SK-N-SH treated with all-trans-retinoic acid at 6 μM for 48 hours (cell line): Measurements from ENCODE around the gene FNDC11.

ENCODE experiments used
- PATZ1 ChIP-seq: fragments of 250-450 bp; sonication (Bioruptor Pico); IDR thresholded peaks from 2 replicates; pipeline ENCODE4 v1.8.0; 2020; ENCODE audit warnings: mild to moderate bottlenecking, moderate library complexity, borderline replicate concordance
- TOX ChIP-seq: fragments of 250-450 bp; sonication (Bioruptor Pico); IDR thresholded peaks from 2 replicates; pipeline ENCODE4 v1.8.0; 2021; ENCODE audit warnings: mild to moderate bottlenecking, moderate library complexity, borderline replicate concordance
- ZFP30 ChIP-seq: fragments of 450-650 bp; formaldehyde crosslinking; IDR thresholded peaks from 2 replicates; pipeline ENCODE4 v1.5.0; 2022; ENCODE audit warnings: mild to moderate bottlenecking, moderate library complexity
- ZNF8 ChIP-seq: fragments of 450-650 bp; formaldehyde crosslinking; IDR thresholded peaks from 2 replicates; pipeline ENCODE4 v1.5.0; 2020; ENCODE audit warnings: mild to moderate bottlenecking, moderate library complexity

- TF ChIP-seq PATZ1 (no peak), TOX (CRISPR knock-in tag) (no peak), ZNF8 (no peak), ZFP30 (CRISPR knock-in tag) (no peak)
Observed at GRCh38 chr20:63505281-63505680, 48.7 kb upstream of the FNDC11 start.
